ENCODE measurements around the gene YTHDF1.

Gene YTHDF1

GRCh38 chr20:63249891-63250290 is 34.0 kb upstream of the YTHDF1 start:
- no peak for DNase-seq (ENCODE audit: insufficient read length, low spot score)
- no peak for FAIRE-seq

- FAIRE-seq = no peak
- no peak for DNase-seq (ENCODE audit: insufficient read length, low spot score)
These were observed 33.1 kb upstream of the YTHDF1 start for GRCh38 chr20:63248835-63249591.

DNA sequence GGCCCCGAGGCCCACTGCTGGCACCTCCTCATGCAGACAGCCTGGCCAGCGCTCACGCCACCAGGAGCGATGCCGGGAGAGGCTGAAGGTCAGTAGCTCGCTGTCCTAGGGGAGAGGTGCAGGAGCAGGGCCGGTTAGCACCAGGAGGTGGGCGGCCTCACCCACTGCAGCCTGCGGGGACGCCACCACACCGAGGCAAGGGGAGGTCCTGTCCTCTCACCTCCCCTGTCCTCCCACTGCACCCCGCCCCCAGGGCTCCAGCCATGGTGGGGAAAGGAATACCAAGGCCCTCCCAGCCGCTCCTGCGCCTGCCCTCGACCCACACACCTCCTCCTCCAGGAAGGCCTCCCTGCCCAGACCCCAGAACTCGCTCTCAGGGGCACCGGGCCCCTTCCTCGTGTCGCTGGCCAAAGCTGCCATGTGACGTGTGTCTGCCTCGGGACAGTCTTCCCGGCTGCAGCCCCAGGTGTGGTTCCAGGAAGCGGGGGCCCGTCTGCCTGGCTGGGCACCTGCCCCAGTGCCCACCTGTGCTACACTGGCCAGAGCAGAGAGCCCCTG is 31.8 kb upstream of the YTHDF1 start:
- no peak for DNase-seq (ENCODE audit: insufficient read length, low spot score)
- FAIRE-seq = no peak

- FAIRE-seq (no peak), DNase-seq (ENCODE audit: insufficient read length, low spot score) (no peak)
These were observed 30.8 kb upstream of the YTHDF1 start for GRCh38 chr20:63246490-63247288.

- FAIRE-seq = no peak
- no peak for DNase-seq (ENCODE audit: insufficient read length, low spot score)
These were observed 28.5 kb upstream of the YTHDF1 start for GRCh38 chr20:63244468-63244867.

DNA sequence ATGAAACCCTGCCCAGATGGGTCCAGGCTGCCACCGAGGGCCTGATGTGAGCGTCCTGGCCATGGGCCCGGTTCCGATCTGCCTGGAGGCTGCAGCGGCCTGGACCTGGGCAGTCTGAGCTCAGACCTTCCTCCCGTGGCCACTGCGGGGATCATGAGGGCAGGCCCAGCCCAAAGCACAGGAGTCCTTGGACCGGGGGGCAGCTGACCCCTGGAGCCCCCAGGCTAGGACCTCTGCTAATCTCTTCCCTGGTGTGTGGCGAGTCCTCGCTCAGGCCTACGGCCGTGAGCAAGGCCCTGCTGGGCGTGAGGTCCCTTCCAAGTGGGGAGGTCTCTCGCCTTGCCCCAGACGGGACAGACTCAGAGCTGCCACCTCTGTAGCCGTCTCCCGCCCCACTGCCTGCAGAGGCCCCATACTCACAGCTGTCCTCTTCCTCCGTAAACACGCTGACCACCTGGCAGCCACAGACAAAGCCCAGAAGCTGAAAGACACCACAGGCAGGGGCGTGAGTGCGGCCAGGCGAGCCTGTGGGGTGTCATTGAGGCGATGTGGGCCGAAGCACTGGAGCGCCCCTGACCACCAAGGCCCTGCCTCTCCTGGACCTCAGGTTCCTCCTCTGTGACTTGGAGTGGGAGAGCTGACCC is 27.8 kb upstream of the YTHDF1 start:
- no peak for FAIRE-seq

DNA sequence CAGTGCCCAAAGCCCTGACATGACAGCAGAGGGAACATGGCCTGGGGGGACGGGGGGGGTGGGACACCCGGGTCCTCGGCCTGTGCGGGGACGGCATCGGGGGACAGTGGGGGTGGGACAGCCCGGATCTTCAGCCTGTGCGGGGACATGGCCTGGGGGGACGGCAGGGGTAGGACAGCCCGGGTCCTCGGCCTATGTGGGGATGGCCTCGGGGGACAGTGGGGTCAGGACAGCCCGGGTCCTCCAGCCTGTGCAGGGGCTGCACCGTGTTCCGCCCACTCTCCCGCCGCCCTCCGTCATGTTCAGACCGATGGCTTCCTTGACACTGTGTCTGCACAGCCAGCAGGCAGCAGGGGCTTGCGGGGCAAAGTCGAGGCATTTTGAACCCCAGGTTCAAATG is 26.8 kb upstream of the YTHDF1 start:
- DNase-seq (ENCODE audit: insufficient read length, low spot score) (no peak), FAIRE-seq (no peak)

More for the DNA sequence above, 27.8 kb upstream of the YTHDF1 start:
- DNase-seq (ENCODE audit: insufficient read length, low spot score) = no peak

- FAIRE-seq (no peak), DNase-seq (ENCODE audit: insufficient read length, low spot score) (no peak)
These were observed 25.3 kb upstream of the YTHDF1 start for GRCh38 chr20:63241272-63241671.

GRCh38 chr20:63240004-63240403 is 24.1 kb upstream of the YTHDF1 start:
- FAIRE-seq = no peak
- no peak for DNase-seq (ENCODE audit: insufficient read length, low spot score)

DNA sequence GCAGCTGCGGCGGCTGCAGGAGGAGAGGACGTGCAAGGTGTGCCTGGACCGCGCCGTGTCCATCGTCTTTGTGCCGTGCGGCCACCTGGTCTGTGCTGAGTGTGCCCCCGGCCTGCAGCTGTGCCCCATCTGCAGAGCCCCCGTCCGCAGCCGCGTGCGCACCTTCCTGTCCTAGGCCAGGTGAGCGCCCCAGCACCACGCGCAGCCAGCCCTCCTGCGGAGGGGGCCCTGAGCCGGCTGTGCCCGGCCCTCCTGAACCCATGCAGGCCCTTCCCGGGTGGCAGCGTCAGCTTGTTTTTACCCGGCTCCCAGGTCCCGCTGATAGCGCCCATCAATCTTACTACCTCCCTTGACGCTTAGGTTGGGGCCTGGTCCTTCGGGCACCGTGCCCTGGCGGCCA is 23.5 kb upstream of the YTHDF1 start:
- DNase-seq (ENCODE audit: insufficient read length, low spot score) (no peak), FAIRE-seq (no peak)

GRCh38 chr20:63238514-63239125 is 22.7 kb upstream of the YTHDF1 start:
- FAIRE-seq (no peak), DNase-seq (ENCODE audit: insufficient read length, low spot score) (no peak)

GRCh38 chr20:63238031-63238430 is 22.1 kb upstream of the YTHDF1 start:
- DNase-seq (ENCODE audit: insufficient read length, low spot score) (no peak), FAIRE-seq (no peak)

- no peak for FAIRE-seq
- DNase-seq (ENCODE audit: insufficient read length, low spot score) = no peak
These were observed 20.3 kb upstream of the YTHDF1 start for GRCh38 chr20:63236116-63236837.

- FAIRE-seq = no peak
These were observed 19.6 kb upstream of the YTHDF1 start, which contains the start of gene BIRC7 for GRCh38 chr20:63235399-63235983. BIRC7 (plus strand) TSS chr20:63235905; CDS start chr20:63236097, 192 bp downstream.

GRCh38 chr20:63234693-63235398 is 18.9 kb upstream of the YTHDF1 start:
- FAIRE-seq (no peak), DNase-seq (ENCODE audit: insufficient read length, low spot score) (no peak)

More at GRCh38 chr20:63235399-63235983, 19.6 kb upstream of the YTHDF1 start, which contains the start of gene BIRC7:
- DNase-seq (ENCODE audit: insufficient read length, low spot score) = no peak

DNA sequence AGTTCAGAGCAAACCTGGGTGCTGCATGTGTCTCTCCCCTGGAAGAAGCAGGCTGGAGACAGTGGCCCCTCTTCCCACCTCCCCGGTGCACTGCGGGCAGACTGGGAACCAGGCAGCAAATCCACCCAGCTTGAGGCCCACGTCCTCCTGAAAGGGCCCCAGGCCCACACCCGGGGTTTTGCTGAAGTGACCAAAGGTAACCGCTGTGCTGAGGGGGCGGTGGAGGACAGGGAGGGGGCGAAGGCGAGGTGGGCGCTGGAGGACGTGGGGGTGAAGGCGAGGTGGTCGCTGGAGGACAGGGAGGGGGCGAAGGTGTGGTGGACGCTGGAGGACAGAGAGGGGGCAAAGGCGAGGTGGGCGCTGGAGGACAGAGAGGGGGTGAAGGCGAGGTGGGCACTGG is 18.0 kb upstream of the YTHDF1 start:
- DNase-seq (ENCODE audit: insufficient read length, low spot score) (no peak), FAIRE-seq (no peak)

GRCh38 chr20:63233061-63233344 is 17.1 kb upstream of the YTHDF1 start:
- no peak for DNase-seq (ENCODE audit: insufficient read length, low spot score)
- no peak for FAIRE-seq

DNA sequence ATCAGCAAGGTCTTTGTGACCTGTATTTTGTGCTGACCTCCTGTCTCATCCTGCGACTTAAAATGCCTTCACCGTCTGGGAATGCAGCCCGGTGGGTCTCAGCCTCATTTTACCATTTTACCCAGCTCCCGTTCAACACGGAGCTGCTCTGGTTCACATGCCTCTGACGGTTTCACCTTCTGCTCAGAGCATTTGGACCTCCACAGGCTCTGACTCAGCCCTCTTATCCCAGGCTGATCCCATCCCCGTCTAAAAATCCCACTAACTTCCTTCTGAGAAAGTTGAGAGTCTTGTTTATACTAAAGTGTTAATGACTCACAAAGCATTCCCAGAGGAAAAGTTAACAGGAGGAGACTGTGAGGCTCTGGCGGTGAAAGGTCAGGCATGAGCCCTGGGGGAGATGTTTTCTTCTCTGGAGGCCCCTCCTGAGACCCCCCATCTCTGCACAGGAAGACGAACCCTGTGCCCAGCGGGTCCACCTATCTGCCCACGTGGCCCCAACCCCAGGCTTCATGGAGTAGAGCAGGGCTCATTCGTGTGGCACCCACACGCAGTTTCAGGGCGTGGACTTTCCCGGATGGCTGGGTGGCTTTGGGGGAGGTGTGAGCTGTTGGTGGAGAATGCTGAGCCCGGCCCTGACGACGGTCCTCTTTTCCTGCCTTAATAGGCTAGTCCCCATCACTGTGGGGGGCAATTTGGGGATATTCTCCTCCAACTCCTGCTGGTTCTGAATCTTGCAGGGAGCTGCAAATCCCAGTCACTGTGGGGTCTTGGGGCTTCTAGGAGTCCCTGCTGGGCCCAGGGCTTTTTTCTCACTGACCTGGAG is 16.5 kb upstream of the YTHDF1 start:
- no peak for FAIRE-seq
- DNase-seq (ENCODE audit: insufficient read length, low spot score) = no peak
